Measurements from ENCODE around the gene ZNF814. TPM values are rescaled to one million over a fixed set of nuclear protein-coding genes. Genes with fewer than 3 reads are reported as not detected.

Gene ZNF814
- 8.2 and 16.9 TPM in 2 replicates for total RNA-seq

DNA sequence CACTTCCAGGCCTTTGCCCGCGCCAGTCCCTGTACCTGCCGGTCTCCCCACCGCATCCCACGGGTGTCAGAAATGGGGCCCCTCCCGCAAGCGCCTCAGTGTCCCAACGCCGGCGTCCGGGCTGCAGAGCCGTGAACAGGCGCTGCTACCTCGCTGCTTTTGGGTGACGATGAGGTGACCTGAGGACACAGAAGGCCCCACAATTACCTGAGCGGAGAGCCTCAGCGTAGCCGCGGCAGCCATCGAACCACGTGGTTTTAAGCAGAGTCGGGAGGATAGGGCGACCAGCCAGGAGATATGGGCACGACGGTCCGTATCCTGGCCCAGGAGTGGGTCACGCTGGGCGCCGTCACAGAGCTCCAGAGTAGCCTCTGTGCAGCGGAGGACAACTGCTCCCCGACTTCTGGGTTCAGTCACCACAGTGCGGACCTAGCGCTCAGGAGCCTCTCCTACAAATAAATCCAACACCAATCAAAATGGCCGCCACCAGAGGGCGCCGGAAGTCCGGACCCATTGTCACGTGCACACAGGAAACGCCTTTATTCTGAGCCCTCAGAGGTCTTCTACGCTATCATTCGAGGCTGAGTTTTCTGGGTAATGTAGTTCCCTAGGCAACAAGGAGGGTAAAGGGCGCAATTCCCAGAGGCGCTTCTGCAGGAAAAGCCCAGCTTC, at the start of gene ZNF814:
TSS of gene ZNF814 (minus strand) at position 478 of the 672 bp plus-strand sequence. CDS start at position 243, 235 bp downstream.

DNA sequence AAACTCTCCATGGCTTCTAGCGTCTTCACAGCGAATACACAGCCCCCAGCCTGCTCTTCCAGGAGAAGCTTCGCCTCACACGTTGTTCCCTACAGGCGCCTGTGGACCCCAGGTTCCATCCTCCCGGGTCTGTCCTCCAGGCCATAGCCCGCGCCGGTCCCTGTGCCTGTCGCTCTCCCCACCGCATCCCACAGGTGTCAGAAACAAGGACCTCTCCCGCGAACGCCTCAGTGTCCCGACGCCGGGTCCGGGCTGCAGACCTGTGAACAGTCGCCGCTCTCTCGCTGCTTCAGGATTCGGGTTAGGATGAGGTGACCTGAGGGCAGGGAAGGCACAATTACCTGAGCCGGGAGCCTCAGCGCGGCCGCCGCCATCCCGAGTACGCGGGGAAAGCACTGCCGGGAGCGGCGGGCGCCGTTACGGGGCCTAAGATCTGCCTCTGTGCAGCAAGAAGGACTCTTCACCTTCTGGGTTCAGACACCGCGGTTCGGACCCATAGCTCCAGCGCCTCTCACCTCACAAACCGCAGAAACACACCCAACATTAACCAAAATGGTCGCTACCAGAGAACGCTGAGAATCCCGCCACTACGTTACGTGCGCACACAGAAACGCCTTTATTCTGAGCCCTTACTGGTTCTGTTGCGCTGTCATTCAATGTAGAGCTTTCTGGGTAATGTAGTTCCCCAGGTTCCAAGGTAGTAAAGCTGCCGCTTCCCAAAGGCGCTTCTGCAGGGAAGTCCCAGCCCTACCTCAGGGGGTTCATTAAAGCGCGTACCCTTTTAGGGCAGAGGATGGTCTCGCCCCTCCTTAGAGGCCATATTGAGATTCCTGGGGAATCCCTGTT, 46.2 kb upstream of the ZNF814 start, which contains the start of gene ZNF418:
TSS of gene ZNF418 (minus strand) at position 583 of the 846 bp plus-strand sequence. CDS start 1,580 bp downstream, outside the sequence.

DNA sequence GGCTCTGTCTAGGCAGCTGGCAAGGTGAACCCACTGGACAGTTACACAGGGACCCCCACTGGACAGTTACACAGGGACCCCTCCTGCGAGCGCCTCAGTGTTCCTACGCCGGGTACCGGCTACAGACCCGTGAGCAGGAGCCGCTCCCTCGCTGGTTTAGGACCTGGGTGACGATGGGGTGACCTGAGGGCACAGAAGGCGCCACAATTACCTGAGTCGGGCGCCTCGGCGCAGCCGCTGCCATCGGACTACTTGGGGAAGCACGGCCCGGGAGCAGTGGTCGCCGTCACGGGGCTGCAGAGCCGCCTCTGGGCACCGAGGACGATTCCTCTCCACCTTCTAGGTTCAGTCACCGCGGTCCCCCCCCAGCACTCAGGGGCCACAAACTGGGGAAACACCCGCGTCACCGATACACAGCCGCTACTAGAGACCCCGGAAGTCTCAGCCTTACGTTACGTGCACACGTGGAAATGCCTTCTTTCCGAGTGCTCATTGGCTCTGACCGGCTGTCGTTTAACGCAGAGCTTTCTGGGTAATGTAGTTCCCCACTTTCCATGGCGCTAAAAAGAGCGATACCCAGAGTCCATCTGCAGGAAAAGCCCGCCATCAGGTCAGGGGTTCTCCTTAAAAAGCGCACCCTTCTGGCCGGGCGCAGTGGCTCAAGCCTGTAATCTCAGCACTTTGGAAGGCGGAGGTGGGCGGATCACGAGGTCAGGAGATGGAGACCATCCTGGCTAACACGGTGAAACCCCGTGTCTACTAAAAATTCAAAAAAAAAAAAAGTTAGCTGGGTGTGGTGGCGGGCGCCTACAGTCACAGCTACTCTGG, 27.5 kb upstream of the ZNF814 start, which contains the start of gene ZNF417:
TSS of gene ZNF417 (minus strand) at position 425 of the 828 bp plus-strand sequence. CDS start at position 244, 181 bp downstream.

DNA sequence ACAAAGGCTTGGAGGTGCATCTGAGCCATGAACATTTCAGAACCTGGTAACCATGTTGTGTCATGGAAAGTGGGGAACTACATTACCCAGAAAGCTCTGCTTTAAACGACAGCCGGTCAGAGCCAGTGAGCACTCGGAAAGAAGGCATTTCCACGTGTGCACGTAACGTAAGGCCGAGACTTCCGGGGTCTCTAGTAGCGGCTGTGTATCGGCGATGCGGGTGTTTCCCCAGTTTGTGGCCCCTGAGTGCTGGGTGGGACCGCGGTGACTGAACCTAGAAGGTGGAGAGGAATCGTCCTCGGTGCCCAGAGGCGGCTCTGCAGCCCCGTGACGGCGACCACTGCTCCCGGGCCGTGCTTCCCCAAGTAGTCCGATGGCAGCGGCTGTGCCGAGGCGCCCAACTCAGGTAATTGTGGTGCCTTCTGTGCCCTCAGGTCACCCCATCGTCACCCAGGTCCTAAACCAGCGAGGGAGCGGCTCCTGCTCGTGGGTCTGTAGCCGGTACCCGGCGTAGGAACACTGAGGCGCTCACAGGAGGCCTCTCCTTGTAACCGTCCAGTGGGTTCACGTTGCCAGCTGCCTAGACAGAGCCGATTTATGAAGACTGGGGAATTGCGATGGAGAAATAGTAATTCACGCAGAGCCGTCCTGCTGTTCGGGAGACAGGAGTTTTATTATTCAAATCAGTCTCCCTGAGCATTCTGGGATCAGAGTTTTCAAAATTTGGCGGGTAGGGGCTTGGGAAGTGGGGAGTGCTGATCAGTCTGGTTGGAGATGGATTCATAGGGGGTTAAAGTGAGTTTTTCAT, 39.0 kb downstream of the ZNF814 start, which contains the start of gene ZNF587:
TSS of gene ZNF587 (plus strand) at position 194 of the 808 bp plus-strand sequence. CDS start at position 374, 180 bp downstream.

DNA sequence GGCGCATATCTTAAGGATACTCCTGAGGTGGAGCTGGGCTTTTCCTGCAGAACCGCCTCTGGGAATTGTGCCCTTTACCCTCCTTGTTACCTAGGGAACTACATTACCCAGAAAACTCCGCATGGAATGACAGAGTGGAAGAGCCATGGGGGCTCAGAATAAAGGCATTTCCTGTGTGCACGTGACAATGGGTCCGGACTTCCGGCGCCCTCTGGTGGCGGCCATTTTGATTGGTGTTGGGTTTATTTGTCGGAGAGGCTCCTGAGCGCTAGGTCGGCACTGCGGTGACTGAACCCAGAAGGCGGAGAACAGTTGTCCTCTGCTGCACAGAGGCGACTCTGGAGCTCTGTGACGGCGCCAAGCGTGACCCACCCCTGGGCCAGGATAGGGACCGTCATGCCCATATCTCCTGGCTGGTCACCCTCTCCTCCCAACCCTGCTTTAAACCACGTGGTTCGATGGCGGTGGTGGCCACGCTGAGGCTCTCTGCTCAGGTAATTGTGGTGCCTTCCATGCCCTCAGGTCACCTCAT, 58.7 kb downstream of the ZNF814 start, which contains the start of gene ZNF587B:
TSS of gene ZNF587B (plus strand) at position 229 of the 532 bp plus-strand sequence. CDS start at position 459, 230 bp downstream.

DNA sequence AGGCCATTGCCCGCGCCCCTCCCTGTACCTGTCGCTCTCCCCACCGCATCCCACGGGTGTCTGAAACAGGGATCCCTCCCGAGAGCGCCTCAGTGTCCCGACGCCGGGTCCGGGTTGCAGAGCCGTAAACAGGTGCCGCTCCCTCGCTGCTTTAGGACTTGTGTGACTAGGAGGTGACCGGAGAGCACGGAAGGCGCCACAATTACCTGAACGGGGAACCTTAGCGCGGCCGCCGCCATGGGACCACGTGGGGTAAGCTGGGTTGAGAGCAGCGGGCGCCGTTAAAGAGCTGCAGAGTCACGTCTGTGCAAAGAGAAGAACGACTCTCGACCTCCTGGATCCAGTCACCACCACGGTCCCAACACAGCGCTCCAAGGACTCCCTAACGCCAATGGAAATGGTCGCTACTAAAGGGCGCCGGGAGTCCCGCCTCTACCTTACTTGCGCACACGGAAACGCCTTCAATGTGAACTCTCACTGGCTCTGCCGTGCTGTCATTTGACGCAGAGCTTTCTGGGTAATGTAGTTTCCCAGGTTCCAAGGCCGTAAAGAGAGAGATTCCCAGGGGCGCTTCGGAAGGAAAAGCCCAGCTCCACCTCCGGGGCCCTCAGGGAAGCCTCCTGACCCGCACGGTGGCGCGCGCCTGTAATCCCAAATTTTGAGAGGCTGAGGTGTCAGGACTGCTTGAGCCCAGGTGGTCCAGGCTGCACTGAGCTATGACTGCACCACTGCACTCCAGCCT, 74.2 kb downstream of the ZNF814 start, which contains the start of gene ZNF552:
TSS of gene ZNF552 (minus strand) at position 409 of the 742 bp plus-strand sequence. CDS start at position 239, 170 bp downstream.

Other genes starting within 250 kb of the ZNF814 start
- gene ZSCAN4, start 220.1 kb downstream of the ZNF814 start, total RNA-seq = under 0.01 and 0.50 TPM in 2 replicates
- 7.5 and 15.7 TPM in 2 replicates for gene ZNF551, start 207.1 kb downstream of the ZNF814 start, total RNA-seq
- 1.0 and 4.7 TPM in 2 replicates for gene ZNF154, start 179.8 kb downstream of the ZNF814 start, total RNA-seq
- gene ZNF671, start 161.4 kb downstream of the ZNF814 start, total RNA-seq = 3.4 and 6.4 TPM in 2 replicates
- 8.9 and 14.8 TPM in 2 replicates for gene ZNF776, start 142.2 kb downstream of the ZNF814 start, total RNA-seq
- gene ZNF586, start 119.4 kb downstream of the ZNF814 start, total RNA-seq = 15.0 and 19.5 TPM in 2 replicates
- 5.8 and 10.5 TPM in 2 replicates for gene ZNF552, start 74.1 kb downstream of the ZNF814 start, total RNA-seq
- 22.9 and 39.3 TPM in 2 replicates for gene ZNF587B, start 58.7 kb downstream of the ZNF814 start, total RNA-seq
- gene ZNF587, start 39.2 kb downstream of the ZNF814 start, total RNA-seq = 17.8 and 37.2 TPM in 2 replicates
- 14.4 and 23.4 TPM in 2 replicates for gene ZNF417, start 27.6 kb upstream of the ZNF814 start, total RNA-seq
- gene ZNF418, start 46.4 kb upstream of the ZNF814 start, total RNA-seq = 4.4 and 9.4 TPM in 2 replicates
- 8.5 and 13.0 TPM in 2 replicates for gene ZNF256, start 58.7 kb upstream of the ZNF814 start, total RNA-seq
- 0.28 and 0.34 TPM in 2 replicates for gene C19orf18, start 85.5 kb upstream of the ZNF814 start, total RNA-seq
- gene ZNF606, start 113.8 kb upstream of the ZNF814 start, total RNA-seq = 7.2 and 15.1 TPM in 2 replicates
- not detected in 2 replicates for gene ZSCAN1, start 145.0 kb upstream of the ZNF814 start, total RNA-seq
- 1.7 and 7.8 TPM in 2 replicates for gene ZNF135, start 170.2 kb upstream of the ZNF814 start, total RNA-seq
- gene ZSCAN18, start 209.2 kb upstream of the ZNF814 start, total RNA-seq = 48.9 and 59.8 TPM in 2 replicates